NCI-H128 (cell line): ENCODE results near the gene KIF16B.

Source experiments
- DNase-seq: peaks from one replicate; lab custom pipeline; 2025; ENCODE audit not compliant: unreplicated experiment; lab: John Stamatoyannopoulos, UW

KIF16B gene

GRCh38 chr20:16302818-16303217 lies 270.4 kb downstream of the KIF16B start:
- DNase-seq = no peak

GRCh38 chr20:16301986-16302385 lies 271.3 kb downstream of the KIF16B start:
- no peak for DNase-seq

- no peak for DNase-seq
Observed at GRCh38 chr20:16299897-16300296, 273.4 kb downstream of the KIF16B start.

GRCh38 chr20:16296931-16297330 lies 276.3 kb downstream of the KIF16B start:
- no peak for DNase-seq

- DNase-seq = no peak
Observed at GRCh38 chr20:16295534-16295933, 277.7 kb downstream of the KIF16B start.

- DNase-seq = no peak
Observed at GRCh38 chr20:16293590-16293989, 279.7 kb downstream of the KIF16B start.

- DNase-seq = no peak
Observed at GRCh38 chr20:16292226-16292880, 280.9 kb downstream of the KIF16B start.

- DNase-seq = no peak
Observed at GRCh38 chr20:16290358-16290757, 282.9 kb downstream of the KIF16B start.

GRCh38 chr20:16287776-16288175 lies 285.5 kb downstream of the KIF16B start:
- no peak for DNase-seq

- DNase-seq = no peak
Observed at GRCh38 chr20:16286601-16287000, 286.6 kb downstream of the KIF16B start.

GRCh38 chr20:16284385-16285100 lies 288.7 kb downstream of the KIF16B start:
- no peak for DNase-seq

- DNase-seq = no peak
Observed at GRCh38 chr20:16283978-16284377, 289.3 kb downstream of the KIF16B start.

- DNase-seq = no peak
Observed at GRCh38 chr20:16283307-16283706, 289.9 kb downstream of the KIF16B start.

GRCh38 chr20:16280219-16280618 lies 293.0 kb downstream of the KIF16B start:
- no peak for DNase-seq

GRCh38 chr20:16279320-16279719 lies 293.9 kb downstream of the KIF16B start:
- no peak for DNase-seq

- no peak for DNase-seq
Observed at GRCh38 chr20:16273812-16274555, 299.3 kb downstream of the KIF16B start.

- no peak for DNase-seq
Observed at GRCh38 chr20:16272780-16273360, 300.4 kb downstream of the KIF16B start.

- DNase-seq = no peak
Observed at GRCh38 chr20:16271450-16271849, 301.8 kb downstream of the KIF16B start.

GRCh38 chr20:16270989-16271388 lies 302.3 kb downstream of the KIF16B start:
- DNase-seq = no peak

- no peak for DNase-seq
Observed at GRCh38 chr20:16270314-16270931, 302.8 kb downstream of the KIF16B start.

GRCh38 chr20:16267526-16267925 lies 305.7 kb downstream of the KIF16B start:
- DNase-seq = no peak
